H7 (cell line): ENCODE data around the gene SNX1. TPM values are rescaled to one million over a fixed set of nuclear protein-coding genes. Genes with fewer than 3 reads are reported as not detected.

Experiments
- DNase-seq: peaks from one replicate; pipeline ENCODE4 v3.0.0; 2012
- H3K27me3 ChIP-seq: 2 replicates; pipeline ENCODE4 v1.6.0; 2011; ENCODE audit warnings: mild to moderate bottlenecking, low read length; ENCODE audit not compliant: control insufficient read depth, insufficient read depth
- H3K36me3 ChIP-seq: replicated peaks from 2 replicates; pipeline ENCODE4 v1.5.1; 2011; ENCODE audit warnings: low read length; ENCODE audit not compliant: control insufficient read depth, insufficient read depth
- H3K4me3 ChIP-seq: 2 replicates; pipeline ENCODE4 v1.5.1; 2011; ENCODE audit warnings: low read depth, mild to moderate bottlenecking, control low read depth, low read length, moderate library complexity; ENCODE audit not compliant: insufficient read depth
- total RNA-seq: library from RNA; depleted of rRNA; stranded (reverse); fragments of >200 nt; shearing (Covaris generic); gene quantifications from 2 replicates; pipeline ENCODE4 v1.2.3, GENCODE V29; 2014

SNX1 gene
- total RNA-seq, 1 experiment from 2014 or later = 19.1 TPM

- Histone ChIP-seq H3K36me3 (peaks cover 9% of the 10 kb centered on the region), H3K4me3 (no peak overlapping the region), H3K27me3 (no peaks in the 10 kb centered on the region)
- DNase-seq = no peak
These were observed 25.8 kb downstream of the SNX1 start for GRCh38 chr15:64121614-64122013.

GRCh38 chr15:64122444-64122843 lies 26.7 kb downstream of the SNX1 start:
- DNase-seq = no peak
- no peaks in the 10 kb centered on the region for H3K27me3 ChIP-seq
- peaks cover 9% of the 10 kb centered on the region for H3K36me3 ChIP-seq
- H3K4me3 ChIP-seq = no peak overlapping the region

- Histone ChIP-seq H3K36me3 (peaks cover 14% of the 10 kb centered on the region), H3K4me3 (no peak overlapping the region), H3K27me3 (no peaks in the 10 kb centered on the region)
- DNase-seq = no peak
These were observed 27.2 kb downstream of the SNX1 start for GRCh38 chr15:64122936-64123351.

- no peak for DNase-seq
- H3K27me3 ChIP-seq = no peaks in the 10 kb centered on the region
- H3K4me3 ChIP-seq = no peak overlapping the region
- H3K36me3 ChIP-seq = peaks cover 21% of the 10 kb centered on the region
These were observed 30.2 kb downstream of the SNX1 start for GRCh38 chr15:64125978-64126377.

GRCh38 chr15:64127521-64128270 lies 31.9 kb downstream of the SNX1 start:
- no peak overlapping the region for H3K4me3 ChIP-seq
- no peaks in the 10 kb centered on the region for H3K27me3 ChIP-seq
- DNase-seq = no peak
- peaks cover 29% of the 10 kb centered on the region for H3K36me3 ChIP-seq

GRCh38 chr15:64130159-64130558 lies 34.4 kb downstream of the SNX1 start:
- H3K27me3 ChIP-seq = no peaks in the 10 kb centered on the region
- no peak for DNase-seq
- peaks cover 31% of the 10 kb centered on the region for H3K36me3 ChIP-seq
- H3K4me3 ChIP-seq = no peak overlapping the region

GRCh38 chr15:64131547-64131946 lies 35.8 kb downstream of the SNX1 start:
- Histone ChIP-seq H3K4me3 (no peak overlapping the region), H3K27me3 (no peaks in the 10 kb centered on the region), H3K36me3 (peaks cover 33% of the 10 kb centered on the region)
- DNase-seq = no peak

- no peaks in the 10 kb centered on the region for H3K27me3 ChIP-seq
- H3K4me3 ChIP-seq = no peak overlapping the region
- DNase-seq = no peak
- peaks cover 38% of the 10 kb centered on the region for H3K36me3 ChIP-seq
These were observed 36.4 kb downstream of the SNX1 start for GRCh38 chr15:64132217-64132616.

- H3K27me3 ChIP-seq = no peaks in the 10 kb centered on the region
- peaks cover 33% of the 10 kb centered on the region for H3K36me3 ChIP-seq
- H3K4me3 ChIP-seq = no peak overlapping the region
- DNase-seq = peak; percentile 30
These were observed 38.0 kb downstream of the SNX1 start for GRCh38 chr15:64133623-64134344.

GRCh38 chr15:64134345-64134829 lies 38.6 kb downstream of the SNX1 start:
- Histone ChIP-seq H3K27me3 (no peaks in the 10 kb centered on the region), H3K4me3 (no peak overlapping the region), H3K36me3 (peaks cover 33% of the 10 kb centered on the region)
- DNase-seq = no peak

- Histone ChIP-seq H3K27me3 (no peaks in the 10 kb centered on the region), H3K4me3 (no peak overlapping the region), H3K36me3 (peaks cover 27% of the 10 kb centered on the region)
- no peak for DNase-seq
These were observed 40.6 kb downstream of the SNX1 start for GRCh38 chr15:64136347-64136746.

- Histone ChIP-seq H3K4me3 (no peak overlapping the region), H3K27me3 (no peaks in the 10 kb centered on the region), H3K36me3 (peaks cover 18% of the 10 kb centered on the region)
- DNase-seq = peak; percentile 59
These were observed 41.5 kb downstream of the SNX1 start for GRCh38 chr15:64137226-64137833.

- no peak for DNase-seq
These were observed 42.7 kb downstream of the SNX1 start for GRCh38 chr15:64138331-64138941.

GRCh38 chr15:64141798-64142512 lies 46.2 kb downstream of the SNX1 start:
- no peaks in the 10 kb centered on the region for H3K27me3 ChIP-seq
- no peak overlapping the region for H3K4me3 ChIP-seq
- DNase-seq = no peak
- H3K36me3 ChIP-seq = peaks cover 4% of the 10 kb centered on the region

More at GRCh38 chr15:64138331-64138941, 42.7 kb downstream of the SNX1 start:
- Histone ChIP-seq H3K4me3 (no peak overlapping the region), H3K36me3 (peaks cover 17% of the 10 kb centered on the region), H3K27me3 (no peaks in the 10 kb centered on the region)
